ENCODE data around the gene API5.

DNA sequence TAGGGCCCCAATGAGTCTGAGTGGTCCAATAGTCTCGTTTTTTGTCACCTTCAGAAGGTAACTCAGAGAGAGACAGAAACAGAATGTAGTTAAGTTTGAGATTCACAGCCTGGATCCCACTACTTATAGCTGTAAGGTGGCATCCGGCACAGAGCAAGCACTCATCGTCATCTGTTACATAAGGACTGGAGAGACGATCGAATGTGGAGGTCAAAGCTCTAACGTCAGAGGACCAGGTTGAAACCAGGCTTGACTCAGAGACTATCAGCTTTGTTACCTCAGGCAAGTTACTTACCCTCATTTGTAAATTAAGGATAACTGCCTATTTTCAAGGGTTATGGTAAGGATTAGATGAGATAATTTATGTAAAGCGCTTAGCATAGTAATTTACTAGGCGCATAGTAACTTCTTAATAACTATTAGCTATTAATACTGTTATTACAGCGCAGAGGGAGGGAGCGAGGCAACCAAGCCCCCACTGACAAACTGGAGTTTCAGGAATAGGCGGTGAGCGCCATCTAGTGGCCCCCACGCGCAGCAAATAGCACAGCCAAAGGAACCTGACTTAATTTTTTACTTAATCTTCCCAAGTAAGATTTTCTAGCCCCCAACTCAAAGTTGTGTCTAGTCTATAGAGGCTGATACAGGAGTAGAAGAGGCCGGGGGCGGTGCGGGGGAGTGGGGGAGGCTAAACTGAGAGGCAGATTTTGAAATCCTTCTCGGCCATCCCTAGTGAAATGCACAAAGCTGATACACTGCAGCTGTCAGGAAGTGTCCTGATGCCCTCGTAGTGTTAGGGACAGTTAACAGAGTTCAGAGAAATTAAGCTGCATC is 29.0 kb upstream of the API5 start:
- TF ChIP-seq CTCF (conservative IDR thresholded peaks at IDR 0.05 in 1 of 2, IDR thresholded peaks at IDR 0.05 in 1 of 2; ENCODE audit: low read depth in 1 of 2, low read length in 2 of 2), result peak; percentile 84 to 86
- TF ChIP-seq EZH2 (IDR thresholded peaks at IDR 0.05; ENCODE audit: low read length, missing control alignments), result no peak

Data from fibroblast of lung (primary cell).